Astrocyte of the cerebellum (primary cell): Measurements from ENCODE around the gene MYO9B.

ENCODE experiments used
- DNase-seq: peaks from one replicate; pipeline ENCODE4 v3.0.0-alpha.2; 2011; ENCODE audit warnings: low read depth
- H3K4me3 ChIP-seq: 2 replicates; pipeline ENCODE4 v1.5.1; 2011; ENCODE audit warnings: mild to moderate bottlenecking, low read depth, low read length, moderate library complexity
- CTCF ChIP-seq: IDR thresholded peaks from 2 replicates; pipeline ENCODE4 v1.5.1; 2012; ENCODE audit warnings: low read length, low read depth, moderate library complexity, mild to moderate bottlenecking; ENCODE audit errors: missing control alignments
- in situ Hi-C: cut with HindIII; loops from 2 replicates; pipeline ENCODE4 v1.10.0; 2017; ENCODE audit warnings: low sequenced_read_pairs

MYO9B gene

GRCh38 chr19:17078036-17078919, 2.7 kb downstream of the MYO9B start:
- H3K4me3 ChIP-seq, result peak overlapping the region; percentile 46
- no peak for TF ChIP-seq CTCF
- in situ Hi-C loops, result no loop called here
- no peak for DNase-seq

GRCh38 chr19:17078920-17079709, 3.5 kb downstream of the MYO9B start:
- DNase-seq, result no peak
- no peak for TF ChIP-seq CTCF
- H3K4me3 ChIP-seq, result peak overlapping the region; percentile 46
- in situ Hi-C loops, result no loop called here

- DNase-seq, result peak; percentile 92
- H3K4me3 ChIP-seq, result peak overlapping the region; percentile 46
- peak; percentile 79 for TF ChIP-seq CTCF
- in situ Hi-C loops, result no loop called here
Observed at GRCh38 chr19:17079710-17080439, 4.3 kb downstream of the MYO9B start.

- peak overlapping the region; percentile 46 for H3K4me3 ChIP-seq
- no peak for TF ChIP-seq CTCF
Observed at GRCh38 chr19:17080440-17080801, 4.8 kb downstream of the MYO9B start.

GRCh38 chr19:17081672-17082630, 6.4 kb downstream of the MYO9B start:
- DNase-seq, result no peak
- no peak overlapping the region for H3K4me3 ChIP-seq
- in situ Hi-C loops, result no loop called here
- TF ChIP-seq CTCF, result no peak

More at GRCh38 chr19:17080440-17080801, 4.8 kb downstream of the MYO9B start:
- no peak for DNase-seq
- in situ Hi-C loops, result no loop called here
